HepG2 (cell line): ENCODE results near the gene EIF3L. TPM values are rescaled to one million over a fixed set of nuclear protein-coding genes. Genes with fewer than 3 reads are reported as not detected.

Source experiments
- BORCS8-MEF2B ChIP-seq: sonication (generic); formaldehyde crosslinking; IDR thresholded peaks from 2 replicates; pipeline ENCODE4 v1.8.0; 2022; ENCODE audit warnings: mild to moderate bottlenecking, missing genetic modification reagents
- CREB1 ChIP-seq, 2 experiments: fragments of 450-650 bp in 1 of 2; IDR thresholded peaks; 2 replicates each; pipeline ENCODE4 v1.6.1; 2016 to 2017; ENCODE audit warnings: control low read depth in 1 of 2, mild to moderate bottlenecking in 1 of 2, missing compliant biosample characterization in 1 of 2, missing genetic modification characterization in 1 of 2
- HDAC2 ChIP-seq: sonication (generic); formaldehyde crosslinking; IDR thresholded peaks from 2 replicates; pipeline ENCODE4 v1.4.0; 2020; ENCODE audit warnings: missing genetic modification reagents
- POLR2G ChIP-seq: fragments of 200-400 bp; formaldehyde crosslinking; IDR thresholded peaks from 2 replicates; pipeline ENCODE4 v1.6.1; 2018; ENCODE audit warnings: mild to moderate bottlenecking, low read depth, low read length, moderate library complexity
- SUZ12 ChIP-seq: fragments of 150-350 bp; IDR thresholded peaks from 2 replicates; pipeline ENCODE4 v1.6.1; 2014; ENCODE audit warnings: low read depth, low read length
- TAF15 ChIP-seq: fragments of 200-400 bp; formaldehyde crosslinking; IDR thresholded peaks from one replicate; pipeline ENCODE4 v1.6.1; 2018; ENCODE audit warnings: mild to moderate bottlenecking, low read depth, low read length; ENCODE audit not compliant: poor library complexity, severe bottlenecking
- ZNF17 ChIP-seq: sonication (generic); formaldehyde crosslinking; IDR thresholded peaks from 2 replicates; pipeline ENCODE4 v1.5.0; 2020; ENCODE audit warnings: mild to moderate bottlenecking, missing genetic modification reagents
- ZNF180 ChIP-seq: sonication (generic); formaldehyde crosslinking; IDR thresholded peaks from 2 replicates; pipeline ENCODE4 v1.4.0; 2020; ENCODE audit warnings: low read depth, missing genetic modification reagents, borderline replicate concordance
- ZNF460 ChIP-seq: sonication (generic); formaldehyde crosslinking; IDR thresholded peaks from 2 replicates; pipeline ENCODE4 v1.5.1; 2020; ENCODE audit warnings: missing genetic modification reagents, mild to moderate bottlenecking, borderline replicate concordance
- ZNF468 ChIP-seq: sonication (generic); formaldehyde crosslinking; IDR thresholded peaks from 2 replicates; pipeline ENCODE4 v1.8.0; 2022; ENCODE audit warnings: mild to moderate bottlenecking, moderate library complexity, missing genetic modification reagents
- ZNF563 ChIP-seq: sonication (generic); formaldehyde crosslinking; IDR thresholded peaks from 2 replicates; pipeline ENCODE4 v1.8.0; 2022; ENCODE audit warnings: mild to moderate bottlenecking, moderate library complexity, missing genetic modification reagents
- polyA plus RNA-seq, 8 experiments: library from polyadenylated mRNA; depleted of rRNA in 3 of 8; stranded (reverse) in 7 of 8; unstranded in 1 of 8; fragments of >200 nt; fragmentation: Illumina TruSeq in 4 of 8; extraction: Trizol in 4 of 8; gene quantifications; 2 replicates each; pipeline versions ENCODE4 v1.2.1 to v1.2.3, GENCODE V29; 2011 to 2016; ENCODE audit warnings: low read depth in 4 of 8, missing spikeins in 1 of 8, mixed read lengths in 1 of 8; ENCODE audit not compliant: insufficient read depth in 1 of 8
- total RNA-seq, 5 experiments: library from RNA; depleted of rRNA; stranded (reverse); fragments of >200 nt; fragmentation: Illumina TruSeq; extraction: Trizol; gene quantifications; 2 replicates each; pipeline ENCODE4 v1.2.3, GENCODE V29; 2016; ENCODE audit warnings: low read depth in 1 of 5
- TF ChIP-seq, protein P1 (sequence below): sonication (generic); formaldehyde crosslinking; IDR thresholded peaks from 2 replicates; pipeline ENCODE4 v1.9.0; 2021; ENCODE audit warnings: mild to moderate bottlenecking, missing genetic modification reagents
- TF ChIP-seq, protein P2 (sequence below): sonication (generic); formaldehyde crosslinking; IDR thresholded peaks from 2 replicates; pipeline ENCODE4 v1.5.1; 2020; ENCODE audit warnings: missing genetic modification reagents, mild to moderate bottlenecking, borderline replicate concordance
- TF ChIP-seq, protein P3 (sequence below): sonication (generic); formaldehyde crosslinking; IDR thresholded peaks from 2 replicates; pipeline ENCODE4 v1.8.0; 2022; ENCODE audit warnings: mild to moderate bottlenecking, missing genetic modification reagents, moderate library complexity
- TF ChIP-seq, protein P4 (sequence below): sonication (generic); formaldehyde crosslinking; IDR thresholded peaks from 2 replicates; pipeline ENCODE4 v1.5.0; 2020; ENCODE audit warnings: mild to moderate bottlenecking, missing genetic modification reagents

The EIF3L gene
- total and polyA plus RNA-seq, 2 of the 13 experiments (the other 11 are each of a cell fraction or from before 2014, with no cell fraction given) = 514 to 793 TPM

DNA sequence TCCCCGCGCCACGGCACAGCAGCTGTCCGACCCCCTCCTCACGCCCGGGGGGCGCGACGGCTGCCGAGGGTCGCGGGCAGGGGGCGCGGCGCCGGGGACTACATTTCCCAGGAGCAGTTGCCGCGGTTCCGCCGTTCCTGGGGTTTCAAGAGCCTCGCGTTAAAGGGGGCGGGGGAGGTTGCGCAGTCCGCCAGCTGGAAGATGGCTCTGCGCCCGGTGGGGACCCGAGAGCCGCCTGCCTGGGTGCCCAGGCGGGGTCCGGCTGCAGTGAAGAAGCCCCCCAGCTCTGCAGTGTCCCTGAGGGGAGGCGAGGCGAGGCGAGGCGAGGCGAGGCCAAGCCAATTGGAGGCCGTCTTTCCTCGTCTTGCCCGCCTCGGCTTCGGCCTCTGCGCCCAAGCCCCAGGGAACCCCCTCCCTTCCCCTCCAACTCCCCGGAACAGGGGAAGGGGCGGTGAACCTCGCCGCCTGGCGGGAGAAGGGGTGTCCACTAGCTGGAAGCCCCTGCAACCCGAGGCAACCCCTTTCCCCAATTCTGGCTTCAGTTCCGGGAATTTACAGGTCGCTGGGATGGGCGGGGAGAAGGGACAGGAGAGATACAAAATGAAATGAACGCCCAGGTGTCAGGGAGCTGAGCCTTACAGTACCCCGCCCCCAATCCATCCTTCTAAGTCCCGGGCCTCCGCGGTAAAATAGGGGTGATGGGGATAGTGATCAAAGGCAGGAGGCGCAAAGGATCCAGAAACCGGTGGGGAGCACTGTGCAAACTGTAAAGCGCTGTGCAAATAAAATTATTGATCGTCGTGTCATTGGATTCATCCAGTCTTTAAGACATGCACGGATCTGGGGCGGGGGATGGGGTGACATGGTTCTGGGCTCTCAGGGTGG is 46.7 kb upstream of the EIF3L start (continued):
- TF ChIP-seq HDAC2 = peak; percentile 38; the same call in 1 of the 2 replicates
- TF ChIP-seq ZNF180 (CRISPR knock-in tag) = no peak
- TF ChIP-seq, protein P1, sequence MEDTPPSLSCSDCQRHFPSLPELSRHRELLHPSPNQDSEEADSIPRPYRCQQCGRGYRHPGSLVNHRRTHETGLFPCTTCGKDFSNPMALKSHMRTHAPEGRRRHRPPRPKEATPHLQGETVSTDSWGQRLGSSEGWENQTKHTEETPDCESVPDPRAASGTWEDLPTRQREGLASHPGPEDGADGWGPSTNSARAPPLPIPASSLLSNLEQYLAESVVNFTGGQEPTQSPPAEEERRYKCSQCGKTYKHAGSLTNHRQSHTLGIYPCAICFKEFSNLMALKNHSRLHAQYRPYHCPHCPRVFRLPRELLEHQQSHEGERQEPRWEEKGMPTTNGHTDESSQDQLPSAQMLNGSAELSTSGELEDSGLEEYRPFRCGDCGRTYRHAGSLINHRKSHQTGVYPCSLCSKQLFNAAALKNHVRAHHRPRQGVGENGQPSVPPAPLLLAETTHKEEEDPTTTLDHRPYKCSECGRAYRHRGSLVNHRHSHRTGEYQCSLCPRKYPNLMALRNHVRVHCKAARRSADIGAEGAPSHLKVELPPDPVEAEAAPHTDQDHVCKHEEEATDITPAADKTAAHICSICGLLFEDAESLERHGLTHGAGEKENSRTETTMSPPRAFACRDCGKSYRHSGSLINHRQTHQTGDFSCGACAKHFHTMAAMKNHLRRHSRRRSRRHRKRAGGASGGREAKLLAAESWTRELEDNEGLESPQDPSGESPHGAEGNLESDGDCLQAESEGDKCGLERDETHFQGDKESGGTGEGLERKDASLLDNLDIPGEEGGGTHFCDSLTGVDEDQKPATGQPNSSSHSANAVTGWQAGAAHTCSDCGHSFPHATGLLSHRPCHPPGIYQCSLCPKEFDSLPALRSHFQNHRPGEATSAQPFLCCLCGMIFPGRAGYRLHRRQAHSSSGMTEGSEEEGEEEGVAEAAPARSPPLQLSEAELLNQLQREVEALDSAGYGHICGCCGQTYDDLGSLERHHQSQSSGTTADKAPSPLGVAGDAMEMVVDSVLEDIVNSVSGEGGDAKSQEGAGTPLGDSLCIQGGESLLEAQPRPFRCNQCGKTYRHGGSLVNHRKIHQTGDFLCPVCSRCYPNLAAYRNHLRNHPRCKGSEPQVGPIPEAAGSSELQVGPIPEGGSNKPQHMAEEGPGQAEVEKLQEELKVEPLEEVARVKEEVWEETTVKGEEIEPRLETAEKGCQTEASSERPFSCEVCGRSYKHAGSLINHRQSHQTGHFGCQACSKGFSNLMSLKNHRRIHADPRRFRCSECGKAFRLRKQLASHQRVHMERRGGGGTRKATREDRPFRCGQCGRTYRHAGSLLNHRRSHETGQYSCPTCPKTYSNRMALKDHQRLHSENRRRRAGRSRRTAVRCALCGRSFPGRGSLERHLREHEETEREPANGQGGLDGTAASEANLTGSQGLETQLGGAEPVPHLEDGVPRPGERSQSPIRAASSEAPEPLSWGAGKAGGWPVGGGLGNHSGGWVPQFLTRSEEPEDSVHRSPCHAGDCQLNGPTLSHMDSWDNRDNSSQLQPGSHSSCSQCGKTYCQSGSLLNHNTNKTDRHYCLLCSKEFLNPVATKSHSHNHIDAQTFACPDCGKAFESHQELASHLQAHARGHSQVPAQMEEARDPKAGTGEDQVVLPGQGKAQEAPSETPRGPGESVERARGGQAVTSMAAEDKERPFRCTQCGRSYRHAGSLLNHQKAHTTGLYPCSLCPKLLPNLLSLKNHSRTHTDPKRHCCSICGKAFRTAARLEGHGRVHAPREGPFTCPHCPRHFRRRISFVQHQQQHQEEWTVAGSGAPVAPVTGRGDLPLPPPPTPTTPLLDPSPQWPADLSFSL = no peak
- TF ChIP-seq ZNF17 = no peak
- no peak for TF ChIP-seq CREB1 (IDR thresholded peaks at IDR 0.05)
- TF ChIP-seq CREB1 (CRISPR knock-in tag; IDR thresholded peaks at IDR 0.05) = peak; percentile 55; the same call in 1 of the 2 replicates
- no peak for TF ChIP-seq ZNF468 (CRISPR knock-in tag)
- peak; percentile 25 for TF ChIP-seq ZNF563
- 0 out of 2 replicates have a peak, but pooled peaks have one; percentile 21 for TF ChIP-seq POLR2G
- TF ChIP-seq BORCS8-MEF2B (CRISPR knock-in tag) = no peak; the same call in 1 of the 2 replicates
- TF ChIP-seq, protein P2, sequence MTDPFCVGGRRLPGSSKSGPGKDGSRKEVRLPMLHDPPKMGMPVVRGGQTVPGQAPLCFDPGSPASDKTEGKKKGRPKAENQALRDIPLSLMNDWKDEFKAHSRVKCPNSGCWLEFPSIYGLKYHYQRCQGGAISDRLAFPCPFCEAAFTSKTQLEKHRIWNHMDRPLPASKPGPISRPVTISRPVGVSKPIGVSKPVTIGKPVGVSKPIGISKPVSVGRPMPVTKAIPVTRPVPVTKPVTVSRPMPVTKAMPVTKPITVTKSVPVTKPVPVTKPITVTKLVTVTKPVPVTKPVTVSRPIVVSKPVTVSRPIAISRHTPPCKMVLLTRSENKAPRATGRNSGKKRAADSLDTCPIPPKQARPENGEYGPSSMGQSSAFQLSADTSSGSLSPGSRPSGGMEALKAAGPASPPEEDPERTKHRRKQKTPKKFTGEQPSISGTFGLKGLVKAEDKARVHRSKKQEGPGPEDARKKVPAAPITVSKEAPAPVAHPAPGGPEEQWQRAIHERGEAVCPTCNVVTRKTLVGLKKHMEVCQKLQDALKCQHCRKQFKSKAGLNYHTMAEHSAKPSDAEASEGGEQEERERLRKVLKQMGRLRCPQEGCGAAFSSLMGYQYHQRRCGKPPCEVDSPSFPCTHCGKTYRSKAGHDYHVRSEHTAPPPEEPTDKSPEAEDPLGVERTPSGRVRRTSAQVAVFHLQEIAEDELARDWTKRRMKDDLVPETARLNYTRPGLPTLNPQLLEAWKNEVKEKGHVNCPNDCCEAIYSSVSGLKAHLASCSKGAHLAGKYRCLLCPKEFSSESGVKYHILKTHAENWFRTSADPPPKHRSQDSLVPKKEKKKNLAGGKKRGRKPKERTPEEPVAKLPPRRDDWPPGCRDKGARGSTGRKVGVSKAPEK (CRISPR knock-in tag) = 0 out of 2 replicates have a peak, but pooled peaks have one; percentile 8
- TF ChIP-seq, protein P3, sequence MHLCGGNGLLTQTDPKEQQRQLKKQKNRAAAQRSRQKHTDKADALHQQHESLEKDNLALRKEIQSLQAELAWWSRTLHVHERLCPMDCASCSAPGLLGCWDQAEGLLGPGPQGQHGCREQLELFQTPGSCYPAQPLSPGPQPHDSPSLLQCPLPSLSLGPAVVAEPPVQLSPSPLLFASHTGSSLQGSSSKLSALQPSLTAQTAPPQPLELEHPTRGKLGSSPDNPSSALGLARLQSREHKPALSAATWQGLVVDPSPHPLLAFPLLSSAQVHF (CRISPR knock-in tag) = no peak
- TF ChIP-seq, protein P4, sequence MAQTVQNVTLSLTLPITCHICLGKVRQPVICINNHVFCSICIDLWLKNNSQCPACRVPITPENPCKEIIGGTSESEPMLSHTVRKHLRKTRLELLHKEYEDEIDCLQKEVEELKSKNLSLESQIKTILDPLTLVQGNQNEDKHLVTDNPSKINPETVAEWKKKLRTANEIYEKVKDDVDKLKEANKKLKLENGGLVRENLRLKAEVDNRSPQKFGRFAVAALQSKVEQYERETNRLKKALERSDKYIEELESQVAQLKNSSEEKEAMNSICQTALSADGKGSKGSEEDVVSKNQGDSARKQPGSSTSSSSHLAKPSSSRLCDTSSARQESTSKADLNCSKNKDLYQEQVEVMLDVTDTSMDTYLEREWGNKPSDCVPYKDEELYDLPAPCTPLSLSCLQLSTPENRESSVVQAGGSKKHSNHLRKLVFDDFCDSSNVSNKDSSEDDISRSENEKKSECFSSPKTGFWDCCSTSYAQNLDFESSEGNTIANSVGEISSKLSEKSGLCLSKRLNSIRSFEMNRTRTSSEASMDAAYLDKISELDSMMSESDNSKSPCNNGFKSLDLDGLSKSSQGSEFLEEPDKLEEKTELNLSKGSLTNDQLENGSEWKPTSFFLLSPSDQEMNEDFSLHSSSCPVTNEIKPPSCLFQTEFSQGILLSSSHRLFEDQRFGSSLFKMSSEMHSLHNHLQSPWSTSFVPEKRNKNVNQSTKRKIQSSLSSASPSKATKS (CRISPR knock-in tag) = no peak
- TF ChIP-seq SUZ12 = peak; percentile 36; the same call in 1 of the 2 replicates
- no peak for TF ChIP-seq TAF15
- no peak for TF ChIP-seq ZNF460 (CRISPR knock-in tag)
